ENCODE measurements around the gene PCLAF. TPM values are rescaled to one million over a fixed set of nuclear protein-coding genes. Genes with fewer than 3 reads are reported as not detected.

PCLAF gene
- total and polyA plus RNA-seq, 2 of the 8 experiments (the other 6 are each of a cell fraction or from before 2014, with no cell fraction given): 76.2 to 124 TPM

DNA sequence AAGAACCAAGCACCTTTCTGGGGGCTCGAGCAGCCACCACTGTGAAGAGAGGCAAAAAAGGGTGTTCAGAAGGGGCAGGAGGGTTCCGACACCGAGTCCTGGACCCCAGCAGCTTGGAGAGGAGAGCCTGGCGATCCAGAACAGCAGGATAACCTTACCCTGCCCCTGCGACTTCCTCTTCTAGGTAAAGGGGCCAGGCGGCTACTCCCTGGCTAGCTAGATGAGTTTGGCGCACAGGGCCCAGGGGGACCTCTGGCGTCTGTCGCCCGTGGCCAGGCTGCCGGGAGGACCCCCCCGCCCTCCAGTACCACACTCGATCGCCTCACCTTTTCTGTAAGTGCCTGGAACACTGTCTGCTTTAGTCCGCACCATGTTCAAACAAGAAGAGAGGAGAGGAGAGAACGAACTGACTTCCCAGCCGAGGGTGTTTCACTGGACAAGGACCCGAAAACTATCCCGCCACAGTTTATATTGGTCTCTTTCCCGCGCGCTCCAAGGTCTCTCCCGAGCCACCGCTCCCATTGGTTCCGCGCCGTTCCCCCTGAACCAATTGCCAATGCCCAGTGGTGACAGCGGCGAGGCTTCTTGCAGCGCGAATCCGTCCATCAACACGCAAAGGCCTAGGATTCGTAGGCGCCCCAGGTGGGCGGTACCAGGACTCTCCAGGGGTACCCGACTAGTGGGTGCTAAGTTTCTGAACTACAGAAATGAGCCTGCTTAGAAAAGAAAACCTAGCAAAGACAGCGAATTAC is at the start of gene PCLAF (continued):
- TF ChIP-seq RAD21 (IDR thresholded peaks at IDR 0.05 in 1 of 2, conservative IDR thresholded peaks at IDR 0.05 in 1 of 2; ENCODE audit: low read depth in 2 of 2, low read length in 2 of 2) (peak; percentile 10 to 28; a peak in 1 of 4 replicates), SP4 (IDR thresholded peaks at IDR 0.05; ENCODE audit: low read length) (no peak), POLR2AphosphoS5 (IDR thresholded peaks at IDR 0.05; ENCODE audit: low read depth, low read length) (peak; percentile 90), TCF12 (IDR thresholded peaks at IDR 0.05; ENCODE audit: low read depth, low read length) (no peak), CBX5 (IDR thresholded peaks at IDR 0.05; ENCODE audit: low read depth, low read length) (no peak), E2F6 (IDR thresholded peaks at IDR 0.05) (peak; percentile 95), SP2 (IDR thresholded peaks at IDR 0.05; ENCODE audit: low read length) (peak; percentile 44), CHD2 (IDR thresholded peaks at IDR 0.05; ENCODE audit: low read length) (peak; percentile 82), CHD1 (IDR thresholded peaks at IDR 0.05; ENCODE audit: low read depth, low read length) (no peak), RNF2 (IDR thresholded peaks at IDR 0.05; ENCODE audit: borderline replicate concordance, low read depth, low read length, missing control alignments, poor library complexity, severe bottlenecking) (no peak), ASH2L (IDR thresholded peaks at IDR 0.05; ENCODE audit: low read length) (peak; percentile 51), MAFK (IDR thresholded peaks at IDR 0.05; ENCODE audit: low read depth, low read length) (no peak), HDAC6 (IDR thresholded peaks at IDR 0.05; ENCODE audit: low read depth, low read length) (no peak), KDM1A (IDR thresholded peaks at IDR 0.05; ENCODE audit: borderline replicate concordance, low read length) (no peak), SRF (IDR thresholded peaks at IDR 0.05; ENCODE audit: low read depth, low read length) (no peak), CTBP2 (IDR thresholded peaks at IDR 0.05; ENCODE audit: borderline replicate concordance, insufficient read depth, insufficient read length, low read length) (no peak), ZNF274 (IDR thresholded peaks at IDR 0.05; ENCODE audit: borderline replicate concordance, extremely low read depth, low read length) (no peak), TAF7 (optimal IDR thresholded peaks at IDR 0.05; ENCODE audit: borderline replicate concordance, low read depth, low read length) (peak; percentile 64), RBBP5 (IDR thresholded peaks at IDR 0.05; ENCODE audit: borderline replicate concordance, low read depth, low read length) (peak; percentile 63; the same call in 1 of the 2 replicates), SAP30 (IDR thresholded peaks at IDR 0.05; ENCODE audit: insufficient read depth, insufficient replicate concordance, low read length) (no peak), TAF1 (IDR thresholded peaks at IDR 0.05; ENCODE audit: low read depth, low read length) (peak; percentile 90), NRF1 (IDR thresholded peaks at IDR 0.05; ENCODE audit: low read depth, low read length) (no peak), BACH1 (IDR thresholded peaks at IDR 0.05; ENCODE audit: low read length) (no peak), SUZ12 (IDR thresholded peaks at IDR 0.05; ENCODE audit: low read length) (no peak)

Measured in H1 (cell line).